GM12892 (cell line): ENCODE measurements around the gene OMG. TPM values are rescaled to one million over a fixed set of nuclear protein-coding genes. Genes with fewer than 3 reads are reported as not detected.
A peak's percentile ranks its signal among the peaks of the same experiment; 100 is the strongest.
"Not testable (repeated sequence)": the region's sequence is repeated elsewhere in the genome, so short reads cannot be mapped to it uniquely, and the experiment has no call there.

Experiments used
- DNase-seq: peaks from one replicate; pipeline ENCODE4 v3.0.0; 2011; ENCODE audit not compliant: insufficient read length
- FAIRE-seq: peaks from 2 replicates; lab custom pipeline; 2011; peaks lifted over from hg19 to GRCh38; lab: Jason Lieb, UNC
- POLR2A ChIP-seq: IDR thresholded peaks from 2 replicates; pipeline ENCODE4 v1.6.1; 2011; ENCODE audit warnings: low read depth, low read length, control low read depth
- POLR2AphosphoS5 ChIP-seq: IDR thresholded peaks from 2 replicates; pipeline ENCODE4 v1.6.1; 2011; ENCODE audit warnings: low read depth, low read length, control low read depth
- TAF1 ChIP-seq: IDR thresholded peaks from 2 replicates; pipeline ENCODE4 v1.6.1; 2011; ENCODE audit warnings: low read depth, mild to moderate bottlenecking, control low read depth, low read length, borderline replicate concordance
- polyA plus RNA-seq: library from polyadenylated mRNA; unstranded; fragments of >200 nt; gene quantifications from one replicate; pipeline ENCODE4 v1.2.1, GENCODE V29; 2012; ENCODE audit warnings: missing spikeins, inconsistent platforms; ENCODE audit not compliant: missing spikeins

The OMG gene
- polyA plus RNA-seq: 3.9 TPM

- DNase-seq (no peak), FAIRE-seq (peak; percentile 9)
- TF ChIP-seq POLR2AphosphoS5: no peak
- no peak for TF ChIP-seq TAF1
- TF ChIP-seq POLR2A: no peak
These were observed at the start of gene OMG for GRCh38 chr17:31297090-31297489. TSS of gene OMG (minus strand) at chr17:31297239. CDS start at chr17:31296331, 908 bp downstream.

DNA sequence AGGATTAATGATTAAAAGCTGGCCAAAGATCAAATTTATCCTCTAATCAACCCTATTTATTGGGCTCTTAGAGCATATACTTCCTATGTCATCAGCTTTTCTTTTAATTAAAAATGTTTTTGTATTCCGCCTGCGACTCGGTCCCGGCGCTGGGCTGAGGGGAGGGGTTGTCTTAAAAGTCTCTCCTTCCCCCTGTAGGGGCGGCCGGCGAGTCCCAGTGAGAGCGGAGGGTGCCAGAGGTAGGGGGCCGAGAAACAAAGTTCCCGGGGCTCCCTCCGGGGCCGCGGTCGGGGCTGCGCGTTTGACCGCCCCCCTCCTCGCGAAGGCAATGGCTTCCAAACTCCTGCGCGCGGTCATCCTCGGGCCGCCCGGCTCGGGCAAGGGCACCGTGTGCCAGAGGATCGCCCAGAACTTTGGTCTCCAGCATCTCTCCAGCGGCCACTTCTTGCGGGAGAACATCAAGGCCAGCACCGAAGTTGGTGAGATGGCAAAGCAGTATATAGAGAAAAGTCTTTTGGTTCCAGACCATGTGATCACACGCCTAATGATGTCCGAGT lies 48.2 kb upstream of the OMG start:
- not testable (repeated sequence) for FAIRE-seq

DNA sequence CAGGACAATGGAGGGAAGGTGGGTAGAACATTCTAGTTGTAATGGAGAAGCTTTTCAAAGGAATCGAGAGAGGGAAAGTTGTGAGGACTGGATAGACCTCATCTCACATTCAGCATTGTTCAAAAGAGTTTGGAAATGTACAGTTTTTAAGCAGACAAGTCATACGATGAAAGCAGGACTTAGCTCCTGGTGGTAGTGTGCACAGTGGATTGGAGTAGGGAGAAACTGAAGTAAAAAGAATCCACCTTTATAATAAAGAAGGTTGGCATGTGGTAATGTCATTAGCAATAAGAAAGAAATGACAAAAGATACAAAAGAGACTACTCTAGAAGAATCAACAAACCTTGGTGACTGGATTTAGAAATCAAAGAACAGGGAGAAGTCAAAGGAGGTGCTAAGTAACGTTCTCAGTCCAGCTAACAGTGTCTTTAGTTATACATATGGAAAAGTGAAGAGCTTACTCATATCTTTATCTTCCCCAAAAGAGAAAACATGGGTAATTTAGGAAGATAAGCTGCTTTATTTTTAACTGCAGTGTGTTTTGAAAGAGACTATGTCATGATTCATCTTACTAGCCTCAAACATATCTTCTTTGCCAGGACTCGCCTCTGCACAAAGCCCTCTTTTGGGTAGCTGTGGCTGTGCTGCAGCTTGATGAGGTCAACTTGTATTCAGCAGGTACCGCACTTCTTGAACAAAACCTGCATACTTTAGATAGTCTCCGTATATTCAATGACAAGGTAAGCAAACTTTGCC lies 43.0 kb upstream of the OMG start:
- FAIRE-seq (peak; percentile 40), DNase-seq (no peak)
- TF ChIP-seq POLR2AphosphoS5 (no peak), POLR2A (no peak), TAF1 (no peak)

More for the DNA sequence above, 48.2 kb upstream of the OMG start:
- not testable (repeated sequence) for DNase-seq

DNA sequence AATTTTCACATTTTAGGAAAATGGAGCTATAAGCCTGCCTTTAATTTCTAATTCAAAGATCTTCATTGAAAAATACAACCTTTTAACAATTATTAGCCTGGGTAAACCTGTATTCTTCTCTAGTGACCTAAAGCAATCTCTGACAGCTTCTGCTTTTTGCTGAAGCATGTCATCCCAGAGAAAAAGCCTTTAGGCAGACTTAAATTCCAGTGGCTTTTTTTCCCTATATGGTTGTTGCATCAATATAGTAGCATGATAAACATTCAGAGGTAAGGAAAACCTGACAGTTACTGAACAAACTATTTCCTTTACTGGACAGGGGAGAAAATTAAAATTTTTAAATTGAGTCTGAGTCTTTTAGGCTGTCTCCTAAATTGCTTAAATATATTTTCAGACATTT lies 32.2 kb upstream of the OMG start:
- DNase-seq: no peak
- FAIRE-seq: no peak
- TF ChIP-seq TAF1: no peak
- no peak for TF ChIP-seq POLR2A
- TF ChIP-seq POLR2AphosphoS5: no peak

- no peak for TF ChIP-seq POLR2AphosphoS5
- TF ChIP-seq TAF1: no peak
- TF ChIP-seq POLR2A: no peak
- DNase-seq (no peak), FAIRE-seq (no peak)
These were observed 31.1 kb upstream of the OMG start for GRCh38 chr17:31328160-31328535.

GRCh38 chr17:31327534-31328159 lies 30.6 kb upstream of the OMG start:
- no peak for DNase-seq
- TF ChIP-seq TAF1 (no peak), POLR2A (no peak), POLR2AphosphoS5 (no peak)
- FAIRE-seq: no peak

- no peak for TF ChIP-seq POLR2AphosphoS5
- TF ChIP-seq POLR2A: no peak
- TF ChIP-seq TAF1: no peak
- FAIRE-seq (no peak), DNase-seq (no peak)
These were observed 26.5 kb upstream of the OMG start for GRCh38 chr17:31323551-31323950.

- no peak for TF ChIP-seq POLR2AphosphoS5
- TF ChIP-seq TAF1: no peak
- FAIRE-seq: no peak
- no peak for DNase-seq
These were observed 24.9 kb upstream of the OMG start for GRCh38 chr17:31321966-31322365.

GRCh38 chr17:31321481-31321880 lies 24.4 kb upstream of the OMG start, which contains the start of gene EVI2A:
TSS of gene EVI2A (minus strand) at chr17:31321622. CDS start at chr17:31319013, 2,609 bp downstream.
- no peak for TF ChIP-seq POLR2AphosphoS5
- TF ChIP-seq POLR2A: 0 out of 2 replicates have a peak, but pooled peaks have one; percentile 31
- FAIRE-seq (peak; percentile 90), DNase-seq (peak; percentile 13)

DNA sequence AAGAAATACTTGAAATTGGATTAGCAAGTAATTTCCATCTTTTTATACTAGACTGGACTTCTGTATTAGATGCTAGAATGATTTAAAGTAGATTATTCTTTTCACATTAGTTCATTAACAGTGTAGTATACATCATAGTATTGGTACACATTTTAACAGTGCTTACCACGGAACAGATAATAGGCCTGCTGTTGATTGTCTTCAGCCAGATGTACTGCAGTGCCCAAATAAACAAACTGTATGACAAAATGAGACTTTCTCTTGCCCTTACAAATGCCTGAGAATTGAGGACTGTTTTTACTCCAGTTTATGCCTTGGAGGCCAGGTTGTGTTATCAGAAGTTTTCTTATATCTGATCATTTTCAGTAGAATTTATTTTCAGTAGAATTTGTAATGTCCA lies 23.8 kb upstream of the OMG start:
- DNase-seq (no peak), FAIRE-seq (no peak)
- TF ChIP-seq TAF1 (no peak), POLR2A (no peak), POLR2AphosphoS5 (no peak)

DNA sequence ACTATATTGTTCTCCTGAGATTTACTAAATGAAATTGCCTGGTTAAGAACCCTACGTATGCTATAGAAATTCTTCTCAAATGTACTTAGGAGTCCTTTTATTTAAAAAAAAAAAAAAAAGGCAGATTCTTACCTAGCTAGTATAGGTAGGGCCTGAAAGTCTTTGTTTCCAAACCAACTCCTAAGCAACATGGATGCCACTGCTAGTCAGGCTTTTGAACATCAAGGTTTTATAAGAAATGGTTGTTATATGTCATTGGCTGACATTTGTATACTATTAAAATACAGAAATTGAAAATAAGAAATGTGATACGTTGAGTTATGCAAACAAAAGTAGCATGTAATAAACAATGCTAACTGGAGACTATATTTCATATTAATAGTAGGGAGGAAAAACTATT lies 23.2 kb upstream of the OMG start:
- FAIRE-seq: no peak
- no peak for DNase-seq
- TF ChIP-seq POLR2AphosphoS5: no peak
- no peak for TF ChIP-seq POLR2A
- TF ChIP-seq TAF1: no peak
